GM19193 (cell line): ENCODE measurements around the gene AFF3.

Source experiments
- POLR2A ChIP-seq: IDR thresholded peaks from 4 replicates; pipeline ENCODE4 v1.6.1; 2011; ENCODE audit not compliant: insufficient read depth, insufficient read length; ENCODE audit errors: extremely low read depth

The AFF3 gene

GRCh38 chr2:99631700-99632099 lies 510.7 kb downstream of the AFF3 start:
- TF ChIP-seq POLR2A = no peak

- no peak for TF ChIP-seq POLR2A
Measured at GRCh38 chr2:99629320-99629719, 513.1 kb downstream of the AFF3 start.

- no peak for TF ChIP-seq POLR2A
Measured at GRCh38 chr2:99626158-99626557, 516.2 kb downstream of the AFF3 start.

DNA sequence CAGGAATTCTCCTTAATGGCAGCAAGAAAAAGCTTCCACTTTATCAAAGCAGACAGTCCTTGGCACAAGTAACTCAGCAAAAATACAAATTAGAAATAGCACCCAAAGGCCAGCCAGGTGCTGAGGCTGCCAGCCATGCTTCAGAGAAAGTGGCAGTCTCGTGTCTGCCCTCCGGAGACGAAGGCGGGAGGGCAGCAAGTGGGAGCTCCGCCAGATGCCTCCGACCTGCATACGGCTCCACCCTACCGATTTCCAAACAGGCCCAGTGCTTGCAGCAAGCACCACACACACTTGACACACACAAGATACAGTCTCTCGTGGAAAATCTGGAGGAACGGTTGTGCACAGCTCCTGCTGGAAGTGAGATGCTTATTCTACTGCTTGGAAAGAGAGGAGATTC lies 517.7 kb downstream of the AFF3 start:
- TF ChIP-seq POLR2A = no peak

DNA sequence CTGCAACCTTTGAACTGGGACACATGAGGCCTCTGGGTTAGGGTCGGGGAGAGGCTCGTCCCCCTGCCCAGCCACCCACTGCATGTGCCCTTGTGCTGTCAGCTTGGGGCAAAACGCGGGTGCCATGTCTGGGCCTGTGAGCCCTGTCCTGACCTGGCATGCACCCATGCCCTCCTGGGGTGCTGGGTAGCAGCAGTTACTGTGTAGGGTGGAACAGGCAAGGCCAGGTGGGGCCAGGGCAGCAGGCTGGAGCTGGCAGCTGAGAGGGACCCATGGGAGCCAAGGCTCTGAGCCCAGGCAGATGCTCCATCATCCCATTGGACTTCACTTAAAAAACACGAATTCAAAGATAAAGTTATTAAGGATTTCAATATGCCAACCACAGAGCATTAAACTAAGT lies 518.8 kb downstream of the AFF3 start:
- no peak for TF ChIP-seq POLR2A

DNA sequence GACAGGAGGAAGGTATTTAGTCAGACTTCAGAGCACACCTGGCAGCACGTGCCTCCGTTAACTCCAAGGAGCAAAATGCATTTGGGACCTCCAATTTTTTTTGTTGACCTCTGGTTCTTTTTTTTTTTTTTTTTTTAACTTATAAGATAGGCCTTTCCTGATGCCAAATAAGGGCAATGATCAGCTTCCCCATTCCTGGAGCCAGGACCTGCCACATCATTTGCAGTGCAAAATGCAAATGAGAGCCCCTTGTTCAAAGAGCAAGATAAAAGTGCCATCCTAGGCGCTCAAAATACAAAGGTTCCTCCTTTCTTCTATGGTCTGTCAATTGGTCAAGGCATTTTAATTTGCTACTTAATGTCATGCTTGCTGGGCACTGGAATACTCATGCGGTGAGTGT lies 519.4 kb downstream of the AFF3 start:
- TF ChIP-seq POLR2A = no peak

- no peak for TF ChIP-seq POLR2A
Measured at GRCh38 chr2:99622534-99622933, 519.9 kb downstream of the AFF3 start.

- TF ChIP-seq POLR2A = no peak
Measured at GRCh38 chr2:99621774-99622173, 520.6 kb downstream of the AFF3 start.

DNA sequence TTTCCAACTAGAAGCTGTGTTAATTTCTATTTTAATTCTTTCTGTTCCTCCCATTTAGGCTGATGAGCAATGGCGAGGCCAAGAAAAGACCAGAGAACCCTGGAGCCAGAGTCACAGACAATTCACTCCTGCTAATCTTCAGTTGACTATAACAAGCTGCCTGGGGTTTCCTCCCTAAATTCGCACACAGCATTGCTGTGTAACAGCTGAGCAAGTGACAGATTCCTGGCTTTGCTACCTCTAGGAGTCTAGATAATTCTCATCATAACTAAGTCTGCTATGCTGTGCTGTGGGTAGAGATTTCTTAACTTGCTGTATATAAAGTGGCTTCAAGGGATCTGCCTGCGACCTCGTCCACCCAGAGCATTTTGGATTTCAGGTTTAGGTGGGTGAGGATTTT lies 521.3 kb downstream of the AFF3 start:
- no peak for TF ChIP-seq POLR2A

GRCh38 chr2:99619151-99619550 lies 523.2 kb downstream of the AFF3 start:
- no peak for TF ChIP-seq POLR2A

- TF ChIP-seq POLR2A = no peak
Measured at GRCh38 chr2:99618579-99619097, 523.8 kb downstream of the AFF3 start.

GRCh38 chr2:99617811-99618210 lies 524.6 kb downstream of the AFF3 start:
- TF ChIP-seq POLR2A = no peak

DNA sequence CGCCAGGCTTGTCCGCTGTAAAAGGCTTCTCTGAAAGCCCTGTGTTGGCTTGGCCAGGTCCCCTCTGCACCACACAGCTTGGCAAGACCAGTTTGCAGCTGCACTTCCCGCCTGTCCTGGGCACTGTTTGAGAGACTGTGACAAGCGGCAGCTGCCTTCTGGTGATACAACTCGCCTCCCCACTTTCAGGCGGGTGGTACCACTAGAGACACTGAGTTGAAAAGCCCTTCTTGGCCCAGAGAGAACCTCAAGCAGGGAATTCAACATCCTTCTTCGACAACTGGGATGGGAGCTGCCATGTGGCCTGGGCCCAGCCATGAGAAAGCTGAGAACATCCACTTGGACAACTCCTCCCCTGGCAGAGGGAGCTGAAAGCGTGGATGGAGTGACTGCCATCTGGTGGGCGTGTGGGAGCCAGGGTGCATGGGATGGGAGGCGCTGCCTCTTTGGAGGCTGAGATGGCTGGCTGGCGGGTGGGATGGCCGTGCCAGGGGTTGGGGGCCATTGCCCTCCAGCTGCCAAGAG lies 527.1 kb downstream of the AFF3 start:
- no peak for TF ChIP-seq POLR2A

DNA sequence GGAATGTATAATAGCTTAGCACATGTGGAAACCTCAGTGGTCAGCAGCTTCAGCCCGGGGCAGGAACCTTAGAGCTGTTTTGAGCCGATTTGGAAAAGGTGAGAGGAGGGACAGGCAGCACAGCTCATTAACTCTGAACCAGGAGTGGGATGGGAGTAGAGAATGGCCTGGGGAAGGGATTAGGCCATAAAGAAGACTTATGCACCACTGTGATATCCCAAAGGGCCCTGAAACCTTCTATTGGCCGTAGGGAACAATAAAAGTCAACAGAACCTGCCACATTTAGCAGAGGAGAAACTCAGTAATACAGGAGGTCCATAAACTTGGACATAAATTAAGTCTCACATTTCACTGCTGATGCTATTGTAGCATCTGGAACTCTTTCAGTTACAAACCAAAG lies 528.4 kb downstream of the AFF3 start:
- TF ChIP-seq POLR2A = no peak

DNA sequence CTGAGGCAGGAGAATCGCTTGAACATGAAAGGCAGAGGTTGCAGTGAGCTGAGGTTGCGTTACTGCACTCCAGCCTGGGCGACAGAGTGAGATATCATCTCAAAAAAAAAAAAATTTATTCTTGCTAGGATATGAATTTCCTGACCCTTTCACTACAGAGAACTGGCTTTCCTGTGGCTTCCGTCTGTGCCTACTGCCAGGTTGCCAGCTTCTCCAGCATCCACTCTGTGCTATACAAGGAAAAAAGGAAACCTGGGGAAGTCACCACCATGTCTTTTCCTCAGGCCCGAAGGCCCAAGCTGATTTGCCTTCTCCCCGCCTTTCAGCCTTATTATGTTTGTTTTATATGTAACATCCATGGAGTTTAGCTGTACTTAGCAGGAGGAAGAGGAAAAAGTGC lies 530.6 kb downstream of the AFF3 start:
- no peak for TF ChIP-seq POLR2A

DNA sequence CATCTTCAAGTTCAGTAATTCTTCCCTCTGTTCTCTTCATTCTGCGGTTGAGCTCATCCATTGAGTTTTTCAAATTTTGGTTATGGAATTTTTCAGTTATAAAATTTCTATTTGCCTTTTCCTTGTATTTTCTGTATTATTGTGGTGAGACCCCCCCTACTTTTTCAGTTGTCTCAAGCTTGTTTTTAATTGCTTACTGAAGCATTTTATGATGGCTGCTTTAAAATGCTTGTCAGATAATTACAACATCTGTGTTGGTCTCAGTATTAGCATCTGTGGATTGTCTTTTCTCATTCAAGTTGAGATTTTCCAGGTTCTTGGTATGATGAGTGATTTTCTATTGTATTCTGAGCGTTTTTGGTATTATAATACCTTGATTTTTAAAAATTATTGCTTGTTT lies 531.4 kb downstream of the AFF3 start:
- no peak for TF ChIP-seq POLR2A

- TF ChIP-seq POLR2A = no peak
Measured at GRCh38 chr2:99609851-99610381, 532.5 kb downstream of the AFF3 start.

GRCh38 chr2:99608861-99609260 lies 533.5 kb downstream of the AFF3 start:
- no peak for TF ChIP-seq POLR2A

- TF ChIP-seq POLR2A = no peak
Measured at GRCh38 chr2:99607861-99608491, 534.4 kb downstream of the AFF3 start.
